HepG2 (cell line): ENCODE measurements around the gene PKMYT1.
A peak's percentile ranks its signal among the peaks of the same experiment; 100 is the strongest.

Experiments
- ATF3 ChIP-seq: sonication (generic); formaldehyde crosslinking; IDR thresholded peaks from 2 replicates; pipeline ENCODE4 v1.4.0; 2020; ENCODE audit warnings: missing genetic modification reagents
- HDAC6 ChIP-seq: fragments of 200-600 bp; sonication (generic); IDR thresholded peaks from 2 replicates; pipeline ENCODE4 v1.7.0; 2017; ENCODE audit warnings: mild to moderate bottlenecking, antibody characterized with exemption, low read length, low read depth
- NCOA2 ChIP-seq: sonication (generic); formaldehyde crosslinking; IDR thresholded peaks from 2 replicates; pipeline ENCODE4 v1.8.0; 2022; ENCODE audit warnings: inconsistent platforms
- NFKB2 ChIP-seq: sonication (generic); formaldehyde crosslinking; IDR thresholded peaks from 2 replicates; pipeline ENCODE4 v1.4.0; 2020; ENCODE audit warnings: missing genetic modification reagents, borderline replicate concordance
- SMAD1 ChIP-seq: sonication (generic); formaldehyde crosslinking; IDR thresholded peaks from 2 replicates; pipeline ENCODE4 v1.4.0; 2020; ENCODE audit warnings: missing genetic modification reagents, low read depth, mild to moderate bottlenecking, borderline replicate concordance
- ZNF280D ChIP-seq: sonication (generic); formaldehyde crosslinking; IDR thresholded peaks from 2 replicates; pipeline ENCODE4 v1.5.1; 2020; ENCODE audit warnings: mild to moderate bottlenecking, missing genetic modification reagents
- ZNF609 ChIP-seq: sonication (generic); formaldehyde crosslinking; IDR thresholded peaks from 2 replicates; pipeline ENCODE4 v1.4.0; 2020; ENCODE audit warnings: mild to moderate bottlenecking, missing genetic modification reagents, borderline replicate concordance
- TF ChIP-seq, protein P1 (sequence below): sonication (generic); formaldehyde crosslinking; IDR thresholded peaks from 2 replicates; pipeline ENCODE4 v1.5.0; 2020; ENCODE audit warnings: mild to moderate bottlenecking, missing genetic modification reagents, moderate library complexity

DNA sequence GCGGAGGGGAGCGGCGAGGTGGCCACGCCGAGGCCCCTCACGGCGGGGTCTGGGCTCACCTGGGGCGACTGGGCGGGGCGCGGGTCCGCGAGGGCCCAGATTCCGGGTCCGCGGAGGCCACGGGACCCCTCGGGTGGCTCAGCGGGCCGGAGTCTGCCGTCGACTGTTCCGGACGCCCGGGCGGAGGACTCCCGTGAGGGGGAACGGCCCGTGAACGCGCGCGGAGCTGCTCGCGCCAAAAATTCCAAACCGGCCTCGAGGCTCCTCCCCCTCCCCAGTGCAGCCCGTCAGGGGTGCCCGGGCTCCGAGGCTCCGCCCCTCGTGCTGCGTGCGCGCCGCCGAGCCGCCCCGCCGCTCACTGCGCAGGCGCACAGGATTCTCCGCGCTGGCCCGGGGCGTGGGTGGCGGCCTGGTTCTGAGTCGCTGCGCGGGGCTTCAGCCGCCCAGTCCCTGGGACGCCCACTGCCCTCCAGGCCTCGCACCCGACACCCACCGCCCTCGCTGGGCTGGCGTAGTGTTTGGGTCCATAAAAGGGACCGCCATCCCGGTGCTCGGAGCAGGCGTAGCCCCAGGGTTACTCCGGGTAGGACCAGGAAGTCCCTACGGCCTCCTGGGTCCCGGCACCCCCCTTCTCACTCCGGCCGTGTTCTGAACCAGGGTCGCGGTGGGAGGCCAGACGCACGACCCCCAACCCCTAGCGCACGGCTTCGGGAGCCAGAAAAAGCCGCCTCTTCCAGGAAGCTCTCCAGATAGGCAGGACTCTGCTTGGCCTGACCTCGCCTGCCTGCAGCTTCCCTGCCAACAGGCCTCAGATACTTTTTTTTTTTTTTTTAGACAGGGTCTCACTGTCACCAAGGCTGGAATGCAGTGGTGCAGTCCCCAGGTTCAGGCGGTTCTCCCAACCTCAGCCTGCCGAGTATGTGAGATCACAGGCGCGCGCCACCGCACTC, at the start of gene PKMYT1:
- TF ChIP-seq, protein P1, sequence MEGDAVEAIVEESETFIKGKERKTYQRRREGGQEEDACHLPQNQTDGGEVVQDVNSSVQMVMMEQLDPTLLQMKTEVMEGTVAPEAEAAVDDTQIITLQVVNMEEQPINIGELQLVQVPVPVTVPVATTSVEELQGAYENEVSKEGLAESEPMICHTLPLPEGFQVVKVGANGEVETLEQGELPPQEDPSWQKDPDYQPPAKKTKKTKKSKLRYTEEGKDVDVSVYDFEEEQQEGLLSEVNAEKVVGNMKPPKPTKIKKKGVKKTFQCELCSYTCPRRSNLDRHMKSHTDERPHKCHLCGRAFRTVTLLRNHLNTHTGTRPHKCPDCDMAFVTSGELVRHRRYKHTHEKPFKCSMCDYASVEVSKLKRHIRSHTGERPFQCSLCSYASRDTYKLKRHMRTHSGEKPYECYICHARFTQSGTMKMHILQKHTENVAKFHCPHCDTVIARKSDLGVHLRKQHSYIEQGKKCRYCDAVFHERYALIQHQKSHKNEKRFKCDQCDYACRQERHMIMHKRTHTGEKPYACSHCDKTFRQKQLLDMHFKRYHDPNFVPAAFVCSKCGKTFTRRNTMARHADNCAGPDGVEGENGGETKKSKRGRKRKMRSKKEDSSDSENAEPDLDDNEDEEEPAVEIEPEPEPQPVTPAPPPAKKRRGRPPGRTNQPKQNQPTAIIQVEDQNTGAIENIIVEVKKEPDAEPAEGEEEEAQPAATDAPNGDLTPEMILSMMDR (CRISPR knock-in tag), result no peak; the same call in 1 of the 2 replicates
- TF ChIP-seq ZNF609 (no peak; the same call in 1 of the 2 replicates), SMAD1 (CRISPR knock-in tag) (0 out of 2 replicates have a peak, but pooled peaks have one; percentile 23), HDAC6 (no peak), NFKB2 (peak; percentile 61; the same call in 1 of the 2 replicates), NCOA2 (CRISPR knock-in tag) (no peak; the same call in 1 of the 2 replicates), ZNF280D (CRISPR knock-in tag) (no peak; the same call in 1 of the 2 replicates), ATF3 (CRISPR knock-in tag) (peak; percentile 7; the same call in 1 of the 2 replicates)
